ENCODE data around the gene SEMA3G. TPM values are rescaled to one million over a fixed set of nuclear protein-coding genes. Genes with fewer than 3 reads are reported as not detected.

Gene SEMA3G
- total RNA-seq, 1 experiment from 2014 or later: 1.3 TPM

DNA sequence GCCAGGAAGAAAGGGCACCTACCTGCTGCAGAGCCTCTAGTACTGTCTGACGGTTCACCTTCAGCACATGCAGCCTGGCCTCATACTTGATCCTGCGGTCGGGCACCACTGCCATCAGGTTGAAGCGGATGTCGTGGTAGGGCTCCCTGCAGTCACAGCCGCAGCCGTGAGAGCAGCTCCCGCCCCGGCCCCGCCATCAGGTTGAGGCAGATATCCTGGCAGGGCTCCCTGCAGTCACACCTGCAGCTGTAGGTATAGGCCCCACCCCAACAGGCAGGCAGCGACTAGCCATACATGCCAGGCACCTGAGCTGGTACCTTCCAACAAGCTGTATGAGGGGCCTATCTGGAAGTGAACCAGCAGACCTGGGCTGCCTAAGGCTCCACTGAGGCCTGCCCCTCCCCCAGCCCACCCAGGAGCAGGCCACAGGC is 38.7 kb downstream of the SEMA3G start:
- CTCF ChIA-PET: no interaction called here
- DNase-seq: no peak
- Histone ChIP-seq H3F3A (ENCODE audit: insufficient read depth, low read depth) (peaks cover 2% of the 10 kb centered on the region; the same call in 1 of the 2 replicates), H3K9me2 (ENCODE audit: insufficient read depth) (no peaks in the 10 kb centered on the region), H3K36me3 (ENCODE audit: low read depth) (peaks cover 3% of the 10 kb centered on the region; the same call in 1 of the 2 replicates), H3K27me3 (ENCODE audit: insufficient read depth, low read depth) (no peaks in the 10 kb centered on the region), H3K4me1 (replicated peaks; ENCODE audit: insufficient read depth) (peaks cover 1% of the 10 kb centered on the region), H3K79me2 (ENCODE audit: low read depth) (peaks cover 21% of the 10 kb centered on the region), H3K27ac (no peak overlapping the region), H4K20me1 (ENCODE audit: insufficient read depth) (no peaks in the 10 kb centered on the region), H3K4me3 (no peak overlapping the region), H3K9me3 (ENCODE audit: insufficient read depth, low read depth) (no peaks in the 10 kb centered on the region), H2AFZ (no peak overlapping the region), H3K4me2 (no peak overlapping the region)
- intact Hi-C loops (cut with micrococcal nuclease; ENCODE audit: unreplicated experiment): no loop called here
- BruUV-seq (replicated peaks): no TSS peak
- POLR2A ChIA-PET (ENCODE audit: unreplicated experiment): no interaction called here
- no peak for TF ChIP-seq EZH2 (IDR thresholded peaks at IDR 0.05; ENCODE audit: low read depth)
- TF ChIP-seq, protein P1, sequence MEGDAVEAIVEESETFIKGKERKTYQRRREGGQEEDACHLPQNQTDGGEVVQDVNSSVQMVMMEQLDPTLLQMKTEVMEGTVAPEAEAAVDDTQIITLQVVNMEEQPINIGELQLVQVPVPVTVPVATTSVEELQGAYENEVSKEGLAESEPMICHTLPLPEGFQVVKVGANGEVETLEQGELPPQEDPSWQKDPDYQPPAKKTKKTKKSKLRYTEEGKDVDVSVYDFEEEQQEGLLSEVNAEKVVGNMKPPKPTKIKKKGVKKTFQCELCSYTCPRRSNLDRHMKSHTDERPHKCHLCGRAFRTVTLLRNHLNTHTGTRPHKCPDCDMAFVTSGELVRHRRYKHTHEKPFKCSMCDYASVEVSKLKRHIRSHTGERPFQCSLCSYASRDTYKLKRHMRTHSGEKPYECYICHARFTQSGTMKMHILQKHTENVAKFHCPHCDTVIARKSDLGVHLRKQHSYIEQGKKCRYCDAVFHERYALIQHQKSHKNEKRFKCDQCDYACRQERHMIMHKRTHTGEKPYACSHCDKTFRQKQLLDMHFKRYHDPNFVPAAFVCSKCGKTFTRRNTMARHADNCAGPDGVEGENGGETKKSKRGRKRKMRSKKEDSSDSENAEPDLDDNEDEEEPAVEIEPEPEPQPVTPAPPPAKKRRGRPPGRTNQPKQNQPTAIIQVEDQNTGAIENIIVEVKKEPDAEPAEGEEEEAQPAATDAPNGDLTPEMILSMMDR (conservative IDR thresholded peaks at IDR 0.05): no peak

DNA sequence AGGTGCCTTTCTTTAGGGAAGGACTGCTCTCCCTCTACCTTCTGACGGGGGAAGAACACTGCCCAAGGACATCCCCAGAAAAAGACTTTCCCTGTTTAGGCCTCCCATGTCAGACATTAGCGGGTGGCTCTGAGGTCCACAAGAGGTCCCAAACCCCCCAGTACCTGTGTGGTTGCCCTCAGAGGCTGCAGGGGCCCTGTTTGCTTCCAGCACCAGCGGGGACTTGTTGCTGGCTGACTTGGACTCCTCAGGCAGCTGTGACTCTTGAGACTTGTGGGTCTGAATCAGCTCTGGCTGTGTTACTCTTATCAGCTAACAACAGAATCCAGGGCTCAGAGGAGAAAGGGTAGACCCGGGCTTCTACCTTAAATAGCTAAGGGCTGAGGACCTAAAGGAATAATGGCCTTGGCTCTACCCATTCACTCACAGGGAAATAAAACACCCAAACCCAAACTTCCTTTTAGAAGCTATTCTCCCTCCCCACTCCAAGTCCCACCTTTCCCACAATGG is 39.2 kb downstream of the SEMA3G start:
- H4K20me1 ChIP-seq (ENCODE audit: insufficient read depth): no peaks in the 10 kb centered on the region
- peaks cover 3% of the 10 kb centered on the region; the same call in 1 of the 2 replicates for H3K36me3 ChIP-seq (ENCODE audit: low read depth)
- H3K4me3 ChIP-seq: no peak overlapping the region
- TF ChIP-seq, protein P1 (conservative IDR thresholded peaks at IDR 0.05): no peak
- TF ChIP-seq EZH2 (IDR thresholded peaks at IDR 0.05; ENCODE audit: low read depth): no peak
- no peaks in the 10 kb centered on the region for H3K4me1 ChIP-seq (replicated peaks; ENCODE audit: insufficient read depth)
- DNase-seq: no peak
- intact Hi-C loops (cut with micrococcal nuclease; ENCODE audit: unreplicated experiment): no loop called here
- peaks cover 21% of the 10 kb centered on the region for H3K79me2 ChIP-seq (ENCODE audit: low read depth)
- no peak overlapping the region for H2AFZ ChIP-seq
- H3K9me3 ChIP-seq (ENCODE audit: insufficient read depth, low read depth): no peaks in the 10 kb centered on the region
- no peak overlapping the region for H3K4me2 ChIP-seq
- no peaks in the 10 kb centered on the region for H3K9me2 ChIP-seq (ENCODE audit: insufficient read depth)
- ChIA-PET POLR2A (ENCODE audit: unreplicated experiment) (no interaction called here), CTCF (interaction anchor here (0.6 kb wide), 1 partner anchor 742 kb away, joined by 15 read pairs; no protein-coding TSS in a partner anchor)
- no TSS peak for BruUV-seq (replicated peaks)
- H3K27me3 ChIP-seq (ENCODE audit: insufficient read depth, low read depth): no peaks in the 10 kb centered on the region
- no peak overlapping the region for H3K27ac ChIP-seq
- H3F3A ChIP-seq (ENCODE audit: insufficient read depth, low read depth): no peaks in the 10 kb centered on the region

DNA sequence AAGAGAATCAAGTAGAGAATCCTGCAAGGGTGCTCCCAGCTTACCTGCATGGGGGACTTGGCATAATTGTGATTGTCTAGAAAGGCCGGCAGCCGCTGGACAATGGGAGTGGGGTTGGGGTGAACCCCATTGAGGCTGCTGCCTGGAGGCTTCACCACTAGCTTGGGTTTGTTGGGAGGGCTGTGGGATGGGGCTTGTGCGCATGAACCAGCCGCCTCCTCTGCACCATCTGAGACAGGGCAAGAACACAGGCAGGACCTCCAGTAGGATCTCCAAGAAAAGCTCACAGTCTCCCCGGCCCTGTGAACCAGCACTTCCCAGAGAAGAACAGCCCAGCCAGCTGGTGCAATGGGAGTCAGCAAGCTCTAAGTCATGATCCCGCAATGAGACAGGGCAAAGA is 39.8 kb downstream of the SEMA3G start:
- H3K4me3 ChIP-seq: no peak overlapping the region
- TF ChIP-seq EZH2 (IDR thresholded peaks at IDR 0.05; ENCODE audit: low read depth): no peak
- TF ChIP-seq, protein P1 (conservative IDR thresholded peaks at IDR 0.05): no peak
- H3K9me3 ChIP-seq (ENCODE audit: insufficient read depth, low read depth): no peaks in the 10 kb centered on the region
- no peaks in the 10 kb centered on the region for H3F3A ChIP-seq (ENCODE audit: insufficient read depth, low read depth)
- no TSS peak for BruUV-seq (replicated peaks)
- CTCF ChIA-PET: no interaction called here
- no peaks in the 10 kb centered on the region for H3K4me1 ChIP-seq (replicated peaks; ENCODE audit: insufficient read depth)
- H3K79me2 ChIP-seq (ENCODE audit: low read depth): peaks cover 21% of the 10 kb centered on the region
- H3K27ac ChIP-seq: no peak overlapping the region
- H3K27me3 ChIP-seq (ENCODE audit: insufficient read depth, low read depth): no peaks in the 10 kb centered on the region
- peaks cover 3% of the 10 kb centered on the region; the same call in 1 of the 2 replicates for H3K36me3 ChIP-seq (ENCODE audit: low read depth)
- H4K20me1 ChIP-seq (ENCODE audit: insufficient read depth): no peaks in the 10 kb centered on the region
- H2AFZ ChIP-seq: no peak overlapping the region
- no peak overlapping the region for H3K4me2 ChIP-seq
- H3K9me2 ChIP-seq (ENCODE audit: insufficient read depth): no peaks in the 10 kb centered on the region
- intact Hi-C loops (cut with micrococcal nuclease; ENCODE audit: unreplicated experiment): no loop called here
- no peak for DNase-seq
- POLR2A ChIA-PET (ENCODE audit: unreplicated experiment): no interaction called here
